GM12878 (cell line): ENCODE results near the gene PLEKHA5. TPM values are rescaled to one million over a fixed set of nuclear protein-coding genes. Genes with fewer than 3 reads are reported as not detected.

Experiments
- EP300 ChIP-seq, 2 experiments: fragments of 150-350 bp in 1 of 2; IDR thresholded peaks; 2 replicates each; pipeline ENCODE4 v1.6.1; 2011 to 2012; ENCODE audit warnings: low read depth in 2 of 2, low read length in 2 of 2, borderline replicate concordance in 1 of 2, improper control_type of control experiment in 1 of 2, inconsistent platforms in 1 of 2; ENCODE audit not compliant: control insufficient read depth in 1 of 2
- JUNB ChIP-seq: IDR thresholded peaks from 2 replicates; pipeline ENCODE4 v1.6.1; 2016; ENCODE audit warnings: antibody characterized with exemption, mild to moderate bottlenecking
- NBN ChIP-seq: fragments of 450-650 bp; IDR thresholded peaks from 2 replicates; pipeline ENCODE4 v1.6.1; 2016
- NFXL1 ChIP-seq: fragments of 450-650 bp; IDR thresholded peaks from 2 replicates; pipeline ENCODE4 v1.6.1; 2017; ENCODE audit warnings: antibody characterized with exemption, mild to moderate bottlenecking, borderline replicate concordance
- RAD51 ChIP-seq: fragments of 450-650 bp; IDR thresholded peaks from 2 replicates; pipeline ENCODE4 v1.6.1; 2016; ENCODE audit warnings: moderate library complexity, mild to moderate bottlenecking, inconsistent platforms
- polyA plus RNA-seq, 11 experiments: library from polyadenylated mRNA; depleted of rRNA in 4 of 11; unstranded in 6 of 11; stranded (reverse) in 5 of 11; fragments of >200 nt; fragmentation: Nextera tagmentation in 4 of 11; fragmentation: Illumina TruSeq in 1 of 11; extraction: Ambion mirVana in 4 of 11; extraction: Trizol in 1 of 11; gene quantifications; 1 replicate in 1 of 11; 2 replicates in 10 of 11; pipeline versions ENCODE4 v1.2.1 to v1.2.3, GENCODE V29; 2011 to 2016; ENCODE audit warnings: inconsistent platforms in 2 of 11, missing spikeins in 2 of 11, low read depth in 1 of 11
- total RNA-seq, 4 experiments: library from RNA; depleted of rRNA in 3 of 4; stranded (reverse); fragments of >200 nt in 3 of 4; fragmentation: Illumina TruSeq in 1 of 4; extraction: Trizol in 1 of 4; gene quantifications; 2 replicates each; pipeline versions ENCODE4 v1.2.1 to v1.2.3, GENCODE V29; 2013 to 2021
- TF ChIP-seq, protein P1 (sequence below): fragments of 450-650 bp; formaldehyde crosslinking; IDR thresholded peaks from 2 replicates; pipeline ENCODE4 v1.4.0; 2022; ENCODE audit warnings: mild to moderate bottlenecking, moderate library complexity
- TF ChIP-seq, protein P2 (sequence below): IDR thresholded peaks from 2 replicates; pipeline ENCODE4 v1.6.1; 2011; ENCODE audit warnings: low read depth, mild to moderate bottlenecking, low read length, moderate library complexity, borderline replicate concordance; ENCODE audit errors: extremely low read depth
- TF ChIP-seq, protein P3 (sequence below): IDR thresholded peaks from 2 replicates; pipeline ENCODE4 v1.6.1; 2011; ENCODE audit warnings: borderline replicate concordance, low read depth, mild to moderate bottlenecking, moderate library complexity, low read length; ENCODE audit not compliant: insufficient read depth, poor library complexity, severe bottlenecking
- TF ChIP-seq, protein P4 (sequence below): fragments of 450-650 bp; IDR thresholded peaks from 2 replicates; pipeline ENCODE4 v1.6.1; 2016; ENCODE audit warnings: mild to moderate bottlenecking
- TF ChIP-seq, protein P5 (sequence below): fragments of 450-650 bp; IDR thresholded peaks from 2 replicates; pipeline ENCODE4 v1.6.1; 2017; ENCODE audit warnings: low read depth, mild to moderate bottlenecking, moderate library complexity

The PLEKHA5 gene
- total and polyA plus RNA-seq, 10 of the 15 experiments (the other 5 are each of a cell fraction or from before 2014, with no cell fraction given): 0.09 to 0.33 (median 0.18) TPM; not detected in 3

DNA sequence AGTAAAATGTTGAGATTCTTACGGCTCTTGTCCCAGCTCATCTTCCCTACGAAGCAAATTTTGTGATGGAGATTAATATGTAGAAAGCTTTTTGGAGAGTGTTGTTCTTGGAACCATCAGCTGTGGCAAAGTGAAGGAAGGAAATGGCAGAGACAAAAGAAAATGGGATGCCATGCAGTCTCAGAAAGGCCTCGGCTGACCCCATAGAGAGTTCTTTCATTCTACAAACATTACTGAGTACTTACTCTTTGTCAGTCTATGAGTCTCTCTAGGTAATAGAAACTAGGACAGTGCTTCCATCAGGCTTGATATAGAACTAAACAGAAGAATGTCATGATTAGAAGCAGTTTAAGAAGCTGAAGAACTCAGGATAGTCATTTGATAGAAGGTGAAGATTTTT, 134.1 kb downstream of the PLEKHA5 start (continued):
- TF ChIP-seq NFXL1 (no peak), EP300 (IDR thresholded peaks at IDR 0.05; ENCODE audit: borderline replicate concordance in 1 of 2, control insufficient read depth in 1 of 2, low read depth in 2 of 2, low read length in 2 of 2) (no peak), NBN (no peak), JUNB (no peak), RAD51 (no peak)
- TF ChIP-seq, protein P1, sequence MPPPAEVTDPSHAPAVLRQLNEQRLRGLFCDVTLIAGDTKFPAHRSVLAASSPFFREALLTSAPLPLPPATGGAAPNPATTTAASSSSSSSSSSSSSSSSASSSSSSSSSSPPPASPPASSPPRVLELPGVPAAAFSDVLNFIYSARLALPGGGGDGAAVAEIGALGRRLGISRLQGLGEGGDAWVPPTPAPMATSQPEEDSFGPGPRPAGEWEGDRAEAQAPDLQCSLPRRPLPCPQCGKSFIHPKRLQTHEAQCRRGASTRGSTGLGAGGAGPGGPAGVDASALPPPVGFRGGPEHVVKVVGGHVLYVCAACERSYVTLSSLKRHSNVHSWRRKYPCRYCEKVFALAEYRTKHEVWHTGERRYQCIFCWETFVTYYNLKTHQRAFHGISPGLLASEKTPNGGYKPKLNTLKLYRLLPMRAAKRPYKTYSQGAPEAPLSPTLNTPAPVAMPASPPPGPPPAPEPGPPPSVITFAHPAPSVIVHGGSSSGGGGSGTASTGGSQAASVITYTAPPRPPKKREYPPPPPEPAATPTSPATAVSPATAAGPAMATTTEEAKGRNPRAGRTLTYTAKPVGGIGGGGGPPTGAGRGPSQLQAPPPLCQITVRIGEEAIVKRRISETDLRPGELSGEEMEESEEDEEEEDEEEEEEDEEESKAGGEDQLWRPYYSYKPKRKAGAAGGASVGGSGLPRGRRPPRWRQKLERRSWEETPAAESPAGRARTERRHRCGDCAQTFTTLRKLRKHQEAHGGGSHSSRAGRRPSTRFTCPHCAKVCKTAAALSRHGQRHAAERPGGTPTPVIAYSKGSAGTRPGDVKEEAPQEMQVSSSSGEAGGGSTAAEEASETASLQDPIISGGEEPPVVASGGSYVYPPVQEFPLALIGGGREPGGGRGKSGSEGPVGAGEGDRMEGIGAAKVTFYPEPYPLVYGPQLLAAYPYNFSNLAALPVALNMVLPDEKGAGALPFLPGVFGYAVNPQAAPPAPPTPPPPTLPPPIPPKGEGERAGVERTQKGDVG (CRISPR knock-in tag): no peak
- TF ChIP-seq, protein P2, sequence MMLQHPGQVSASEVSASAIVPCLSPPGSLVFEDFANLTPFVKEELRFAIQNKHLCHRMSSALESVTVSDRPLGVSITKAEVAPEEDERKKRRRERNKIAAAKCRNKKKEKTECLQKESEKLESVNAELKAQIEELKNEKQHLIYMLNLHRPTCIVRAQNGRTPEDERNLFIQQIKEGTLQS: no peak
- TF ChIP-seq, protein P3, sequence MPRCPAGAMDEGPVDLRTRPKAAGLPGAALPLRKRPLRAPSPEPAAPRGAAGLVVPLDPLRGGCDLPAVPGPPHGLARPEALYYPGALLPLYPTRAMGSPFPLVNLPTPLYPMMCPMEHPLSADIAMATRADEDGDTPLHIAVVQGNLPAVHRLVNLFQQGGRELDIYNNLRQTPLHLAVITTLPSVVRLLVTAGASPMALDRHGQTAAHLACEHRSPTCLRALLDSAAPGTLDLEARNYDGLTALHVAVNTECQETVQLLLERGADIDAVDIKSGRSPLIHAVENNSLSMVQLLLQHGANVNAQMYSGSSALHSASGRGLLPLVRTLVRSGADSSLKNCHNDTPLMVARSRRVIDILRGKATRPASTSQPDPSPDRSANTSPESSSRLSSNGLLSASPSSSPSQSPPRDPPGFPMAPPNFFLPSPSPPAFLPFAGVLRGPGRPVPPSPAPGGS: no peak
- TF ChIP-seq, protein P4, sequence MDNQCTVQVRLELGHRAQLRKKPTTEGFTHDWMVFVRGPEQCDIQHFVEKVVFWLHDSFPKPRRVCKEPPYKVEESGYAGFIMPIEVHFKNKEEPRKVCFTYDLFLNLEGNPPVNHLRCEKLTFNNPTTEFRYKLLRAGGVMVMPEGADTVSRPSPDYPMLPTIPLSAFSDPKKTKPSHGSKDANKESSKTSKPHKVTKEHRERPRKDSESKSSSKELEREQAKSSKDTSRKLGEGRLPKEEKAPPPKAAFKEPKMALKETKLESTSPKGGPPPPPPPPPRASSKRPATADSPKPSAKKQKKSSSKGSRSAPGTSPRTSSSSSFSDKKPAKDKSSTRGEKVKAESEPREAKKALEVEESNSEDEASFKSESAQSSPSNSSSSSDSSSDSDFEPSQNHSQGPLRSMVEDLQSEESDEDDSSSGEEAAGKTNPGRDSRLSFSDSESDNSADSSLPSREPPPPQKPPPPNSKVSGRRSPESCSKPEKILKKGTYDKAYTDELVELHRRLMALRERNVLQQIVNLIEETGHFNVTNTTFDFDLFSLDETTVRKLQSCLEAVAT: no peak
- TF ChIP-seq, protein P5, sequence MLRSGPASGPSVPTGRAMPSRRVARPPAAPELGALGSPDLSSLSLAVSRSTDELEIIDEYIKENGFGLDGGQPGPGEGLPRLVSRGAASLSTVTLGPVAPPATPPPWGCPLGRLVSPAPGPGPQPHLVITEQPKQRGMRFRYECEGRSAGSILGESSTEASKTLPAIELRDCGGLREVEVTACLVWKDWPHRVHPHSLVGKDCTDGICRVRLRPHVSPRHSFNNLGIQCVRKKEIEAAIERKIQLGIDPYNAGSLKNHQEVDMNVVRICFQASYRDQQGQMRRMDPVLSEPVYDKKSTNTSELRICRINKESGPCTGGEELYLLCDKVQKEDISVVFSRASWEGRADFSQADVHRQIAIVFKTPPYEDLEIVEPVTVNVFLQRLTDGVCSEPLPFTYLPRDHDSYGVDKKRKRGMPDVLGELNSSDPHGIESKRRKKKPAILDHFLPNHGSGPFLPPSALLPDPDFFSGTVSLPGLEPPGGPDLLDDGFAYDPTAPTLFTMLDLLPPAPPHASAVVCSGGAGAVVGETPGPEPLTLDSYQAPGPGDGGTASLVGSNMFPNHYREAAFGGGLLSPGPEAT: no peak
